ELR (cell line): Measurements from ENCODE around the gene SAP30BP.

ENCODE experiments used
- DNase-seq: peaks from one replicate; pipeline ENCODE4 v3.0.0-alpha.2; 2015; ENCODE audit warnings: low read depth

The SAP30BP gene

DNA sequence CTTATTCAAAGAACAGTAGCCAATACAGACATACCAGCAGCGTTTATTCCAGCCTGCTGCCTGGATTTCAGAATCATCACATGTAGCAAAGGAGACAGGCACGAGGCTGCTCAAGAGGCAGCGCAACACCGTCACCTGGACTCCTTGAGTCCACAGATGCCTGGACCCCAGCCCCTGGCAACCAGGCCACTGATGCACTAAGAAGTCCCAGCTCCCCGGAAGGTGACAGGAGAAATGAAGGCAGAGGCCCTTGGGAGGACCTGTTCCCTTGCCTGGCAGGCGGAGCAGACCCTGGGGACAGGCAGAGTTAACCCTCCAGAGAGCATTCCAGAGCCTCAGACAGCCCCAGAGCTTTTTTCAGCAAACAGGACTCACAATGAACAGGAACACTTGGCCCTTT is 17.5 kb upstream of the SAP30BP start:
- no peak for DNase-seq

DNA sequence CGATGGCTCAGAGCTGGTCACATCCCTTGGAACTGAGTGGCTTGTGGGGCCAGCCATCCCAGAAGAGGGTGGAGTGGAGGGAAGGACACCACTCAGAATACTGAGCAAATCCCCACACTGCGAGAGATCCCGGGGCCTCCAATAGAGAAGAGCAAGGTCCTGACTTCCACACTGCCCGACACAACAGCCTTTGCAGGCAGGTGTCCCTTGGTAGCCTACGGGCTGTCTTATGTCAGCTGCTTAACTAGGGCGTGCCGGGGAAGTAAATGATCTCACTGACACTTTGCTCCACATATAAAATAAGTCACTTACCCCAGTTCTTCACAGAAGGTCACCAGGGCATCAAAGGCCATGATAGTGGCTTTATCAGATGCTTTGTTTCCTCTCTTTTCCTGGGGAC is 16.3 kb upstream of the SAP30BP start:
- DNase-seq: no peak

DNA sequence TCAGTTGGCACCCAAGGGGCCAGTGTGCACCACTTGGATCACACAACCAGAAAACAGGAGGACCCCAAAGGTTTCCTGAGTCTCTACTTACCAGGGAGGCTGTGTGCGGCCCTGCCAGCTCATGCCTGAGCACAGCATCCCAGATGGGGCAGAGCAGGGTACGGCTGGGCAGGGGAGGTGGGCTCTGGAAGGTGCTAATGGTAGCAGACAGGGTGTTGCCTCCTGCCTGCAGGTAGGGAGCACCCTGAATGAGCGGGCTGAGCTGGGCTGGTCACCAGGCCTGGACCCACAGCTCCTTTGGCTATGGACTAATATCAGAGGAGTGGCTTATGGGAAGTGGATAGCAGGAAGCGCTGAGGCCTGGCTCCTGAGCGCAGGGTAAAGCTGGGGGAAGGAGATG is 14.8 kb upstream of the SAP30BP start:
- no peak for DNase-seq

DNA sequence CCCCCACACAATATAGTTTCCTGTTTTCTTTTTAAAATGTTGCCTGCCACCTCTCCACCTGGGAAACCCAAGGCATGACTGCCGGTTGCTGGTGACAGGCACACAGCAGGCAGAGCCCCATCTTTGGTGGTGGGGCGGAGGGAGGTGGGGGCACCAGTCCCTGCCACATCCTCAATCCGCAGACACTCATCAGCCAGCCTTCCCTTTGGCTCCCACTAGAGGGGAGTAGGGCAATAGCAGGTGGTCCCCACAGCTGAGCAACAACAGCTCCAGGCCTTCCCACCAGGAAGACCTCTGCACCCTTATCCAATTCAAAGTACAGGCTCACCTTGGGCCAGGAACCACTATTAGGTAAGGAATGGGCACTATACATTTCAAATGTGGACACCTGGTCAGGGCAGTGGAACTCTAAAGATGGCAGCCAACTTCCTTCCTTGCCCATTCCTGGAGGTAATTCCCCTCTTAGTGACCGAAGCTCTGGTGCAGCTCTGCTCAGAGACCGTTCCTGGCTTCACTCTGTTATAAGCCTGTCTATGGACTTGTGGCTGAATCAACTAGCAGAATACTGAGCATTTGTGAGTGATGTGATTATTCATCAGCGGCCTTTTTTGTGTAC is 14.1 kb upstream of the SAP30BP start:
- DNase-seq: peak; percentile 63

DNA sequence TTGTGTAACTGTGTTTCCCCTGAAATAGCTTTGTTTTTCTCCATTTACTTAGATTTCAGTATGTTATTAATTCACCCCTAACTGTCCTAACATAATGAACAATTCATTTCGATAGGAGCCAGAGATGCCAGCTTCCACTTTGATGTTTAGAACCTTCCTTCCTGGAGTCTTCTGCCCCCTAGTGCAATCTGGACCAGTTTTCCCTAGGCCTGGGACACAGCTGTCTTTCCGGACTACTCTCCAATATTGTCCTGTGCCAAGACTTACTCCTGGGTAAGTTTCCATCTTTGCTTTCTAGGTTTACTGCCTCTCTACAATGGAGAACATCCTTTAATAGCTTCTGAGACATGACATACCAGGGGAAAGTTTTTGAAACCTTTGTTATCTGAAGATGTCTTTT is 13.0 kb upstream of the SAP30BP start:
- peak; percentile 39 for DNase-seq

DNA sequence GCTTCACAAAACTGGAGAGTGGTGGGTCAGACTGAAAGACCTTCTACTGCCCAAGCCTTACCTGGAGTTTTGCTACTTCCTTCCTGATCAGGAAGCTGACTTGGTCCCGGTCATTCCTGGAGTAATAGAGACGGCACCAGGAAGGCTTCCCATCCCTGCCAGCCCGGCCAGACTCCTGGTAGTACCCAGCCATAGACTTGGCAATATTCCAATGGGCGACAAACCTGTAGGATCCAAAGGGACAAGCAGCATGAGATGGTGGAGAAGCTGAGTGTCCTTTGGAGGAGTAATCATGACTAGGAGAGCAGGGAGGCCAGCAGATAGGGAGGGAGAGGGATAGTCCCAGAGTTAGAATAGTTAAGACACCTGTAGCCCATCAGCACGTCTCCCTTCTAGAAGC is 8.9 kb upstream of the SAP30BP start:
- DNase-seq: no peak

DNA sequence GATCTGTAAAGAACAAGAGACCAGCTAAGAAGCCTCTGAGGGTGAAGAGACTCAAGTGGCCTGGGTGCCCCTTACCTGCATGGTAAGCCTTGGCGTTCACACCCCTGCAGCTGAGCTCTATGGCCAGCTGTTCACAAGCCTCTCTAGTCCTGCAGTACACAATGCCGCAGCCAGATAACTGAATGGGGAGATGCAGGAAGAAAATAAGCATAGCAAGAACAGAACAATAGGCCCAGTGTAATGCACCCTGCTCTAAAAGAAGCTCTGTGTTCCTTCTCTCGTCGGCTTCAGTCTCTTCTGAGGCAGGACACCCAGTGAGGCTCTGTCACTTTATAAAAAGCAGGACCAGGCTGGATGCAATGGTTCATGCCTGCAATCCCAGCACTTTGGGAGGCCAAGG is 5.6 kb upstream of the SAP30BP start:
- no peak for DNase-seq

DNA sequence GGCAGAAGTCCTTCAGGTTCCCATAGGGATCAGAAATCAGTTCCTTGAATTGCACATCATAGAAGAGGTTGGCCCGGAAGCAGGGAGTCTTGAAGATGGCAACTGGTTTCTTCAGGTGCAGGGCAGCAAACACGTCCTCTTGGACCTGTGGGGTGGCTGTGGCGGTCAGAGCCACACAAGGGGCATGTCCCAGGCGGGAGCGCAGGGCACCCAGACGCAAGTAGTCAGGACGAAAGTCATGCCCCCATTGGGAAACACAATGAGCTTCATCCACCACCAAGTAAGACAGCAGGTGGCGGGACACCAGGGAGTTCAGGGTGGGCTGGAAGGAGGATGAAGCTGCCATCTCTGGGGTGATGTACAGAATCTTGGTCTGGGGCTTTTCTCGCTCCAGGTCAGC is 4.6 kb upstream of the SAP30BP start:
- DNase-seq: no peak

DNA sequence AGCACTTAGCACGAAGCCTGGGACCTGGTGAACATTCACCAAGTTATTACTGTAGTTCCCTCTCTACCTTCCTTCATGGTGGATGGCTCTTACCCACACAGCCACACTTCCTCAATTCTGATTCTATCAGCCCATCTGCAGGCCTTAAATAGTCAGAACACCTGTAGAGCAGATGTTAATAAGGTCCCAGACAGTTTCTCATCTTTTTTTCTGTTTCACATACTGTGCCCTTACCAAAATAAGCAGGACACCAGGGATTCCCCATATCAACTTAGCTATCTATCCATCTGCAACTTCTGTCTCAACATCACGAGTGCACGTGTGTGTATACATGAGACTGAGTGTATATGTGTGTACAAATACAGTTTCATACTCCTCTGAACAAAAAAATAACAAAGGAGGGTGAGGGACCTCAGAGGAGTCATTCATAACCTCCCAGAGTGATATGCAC is 3.0 kb upstream of the SAP30BP start:
- no peak for DNase-seq

DNA sequence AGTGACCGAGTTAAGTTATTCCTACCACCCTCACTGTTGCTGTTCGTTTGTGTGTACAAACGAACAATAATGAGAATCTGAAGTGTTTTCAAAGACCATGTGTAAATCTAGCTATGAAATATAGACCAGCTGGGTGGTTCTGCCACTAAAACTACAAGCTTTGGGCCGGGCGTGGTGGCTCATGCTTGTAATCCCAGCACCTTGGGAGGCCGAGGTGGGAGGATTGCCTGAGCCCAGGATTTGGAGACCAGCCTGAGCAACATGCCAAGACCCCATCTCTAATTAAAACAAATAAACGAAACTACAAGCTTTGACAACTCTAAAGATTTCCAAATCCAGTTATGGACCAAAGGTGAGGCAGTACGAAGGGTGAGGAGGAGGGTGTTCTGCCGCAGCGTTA is 1.2 kb upstream of the SAP30BP start:
- DNase-seq: no peak

DNA sequence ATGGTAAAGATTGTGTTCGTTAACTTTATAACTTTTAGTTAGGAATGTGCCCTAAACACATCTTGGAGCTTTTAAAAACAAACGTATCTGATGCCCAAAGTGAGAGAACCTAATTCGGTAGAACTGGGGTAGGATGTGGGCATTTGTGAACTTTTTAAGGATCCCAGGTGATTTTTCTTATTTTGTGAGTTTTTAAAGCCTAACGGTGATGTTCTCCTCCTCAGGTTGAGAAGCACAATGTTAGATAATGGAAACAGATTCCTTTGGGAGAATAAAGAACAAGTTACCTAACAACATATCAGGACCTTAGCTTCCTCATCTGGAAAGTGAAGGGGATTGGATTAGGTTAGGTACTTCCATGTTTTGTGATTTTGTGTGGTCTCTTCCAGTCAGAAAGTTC is 687 bp downstream of the SAP30BP start:
- DNase-seq: no peak

DNA sequence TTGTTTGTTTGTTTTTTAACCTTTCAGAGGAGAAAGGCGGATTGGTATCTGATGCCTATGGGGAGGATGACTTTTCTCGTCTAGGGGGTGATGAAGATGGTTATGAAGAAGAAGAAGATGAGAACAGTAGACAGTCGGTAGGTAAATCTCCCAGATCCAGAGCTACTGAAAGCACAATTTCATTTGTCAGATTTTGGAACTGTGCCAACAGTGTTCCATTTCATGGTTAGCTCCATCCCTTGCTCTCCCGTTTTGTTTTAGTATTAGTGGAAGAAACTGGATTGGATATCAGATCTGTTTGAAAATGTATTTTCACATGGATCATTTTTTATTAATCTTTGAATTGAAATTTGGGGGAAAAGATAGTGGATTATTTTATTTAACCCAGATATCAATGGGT is 1.4 kb downstream of the SAP30BP start:
- DNase-seq: no peak

DNA sequence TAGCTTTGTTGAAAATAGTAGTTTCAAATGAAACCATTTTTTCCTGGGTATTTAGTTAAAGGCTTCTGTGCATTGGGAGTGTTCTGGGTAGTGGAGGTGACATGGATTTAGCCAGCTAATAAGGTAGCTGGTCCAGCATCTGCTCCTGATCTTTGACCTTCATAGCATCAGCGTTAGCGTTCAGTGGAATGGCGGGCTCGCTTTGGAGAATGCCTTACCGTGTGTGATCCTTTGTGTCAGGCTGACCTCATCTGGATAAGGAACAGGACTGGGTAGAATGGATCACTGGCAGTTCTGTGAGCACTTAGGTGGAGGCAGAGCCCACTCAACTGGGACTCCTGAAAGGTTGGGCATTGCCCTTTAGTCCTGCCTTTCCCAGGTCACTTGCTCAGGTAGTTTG is 3.7 kb downstream of the SAP30BP start:
- DNase-seq: no peak

DNA sequence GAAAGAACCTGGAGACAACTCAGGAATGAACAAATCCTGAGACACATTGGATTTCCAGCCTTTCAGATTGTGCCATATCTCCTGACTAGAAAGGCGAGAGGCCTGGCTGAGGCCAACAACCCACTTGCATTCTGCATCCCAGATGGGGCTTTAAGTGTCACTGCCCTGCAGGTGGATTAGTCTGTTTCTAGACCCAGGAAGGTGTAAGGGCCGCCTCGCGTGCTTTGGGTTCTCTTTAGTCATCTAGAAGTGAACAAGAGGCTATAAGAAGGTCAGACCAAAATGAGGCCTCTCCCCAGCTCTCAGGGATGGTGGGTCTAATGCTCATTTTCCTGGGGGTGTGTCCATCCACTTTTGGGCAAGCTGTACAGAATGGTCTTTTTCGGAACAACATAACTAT is 4.9 kb downstream of the SAP30BP start:
- DNase-seq: no peak

DNA sequence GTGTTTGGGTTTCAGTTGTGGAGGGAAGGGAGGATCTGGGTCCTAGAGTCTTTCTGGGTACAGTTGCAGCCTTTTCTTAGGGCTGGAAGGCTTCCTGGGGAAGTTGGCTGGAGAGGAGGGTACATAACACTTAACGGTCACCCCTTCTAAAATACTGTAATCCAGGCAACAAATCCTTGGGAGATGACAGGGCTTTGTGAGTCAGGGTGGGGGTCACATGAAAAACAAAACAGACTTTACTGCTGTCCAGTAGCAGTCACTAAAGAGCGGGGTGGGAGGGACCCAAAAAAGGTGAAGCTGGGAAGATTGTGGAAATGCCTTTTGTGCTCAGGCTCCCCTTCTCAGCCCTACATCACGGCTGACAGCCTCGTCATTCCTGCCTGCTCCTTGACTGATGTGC is 6.3 kb downstream of the SAP30BP start:
- DNase-seq: peak; percentile 64

DNA sequence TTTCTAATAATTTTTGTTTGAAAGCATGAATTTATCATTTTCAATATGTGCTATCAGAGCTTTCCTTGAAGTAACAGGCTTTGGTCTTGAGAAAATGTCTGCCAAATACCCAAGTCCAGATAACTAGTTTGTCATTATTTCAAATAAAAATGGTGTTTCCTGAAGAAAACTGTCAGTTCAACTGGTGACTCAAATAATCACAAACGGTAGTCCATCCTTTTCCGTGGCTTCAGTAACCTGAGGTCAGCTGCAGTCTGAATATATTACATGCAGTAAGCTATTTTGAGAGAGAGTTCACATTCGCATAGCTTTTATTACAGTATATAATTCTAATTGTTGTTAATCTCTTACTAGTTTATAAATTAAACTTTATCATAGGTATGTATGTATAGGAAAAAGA is 9.3 kb downstream of the SAP30BP start:
- no peak for DNase-seq

DNA sequence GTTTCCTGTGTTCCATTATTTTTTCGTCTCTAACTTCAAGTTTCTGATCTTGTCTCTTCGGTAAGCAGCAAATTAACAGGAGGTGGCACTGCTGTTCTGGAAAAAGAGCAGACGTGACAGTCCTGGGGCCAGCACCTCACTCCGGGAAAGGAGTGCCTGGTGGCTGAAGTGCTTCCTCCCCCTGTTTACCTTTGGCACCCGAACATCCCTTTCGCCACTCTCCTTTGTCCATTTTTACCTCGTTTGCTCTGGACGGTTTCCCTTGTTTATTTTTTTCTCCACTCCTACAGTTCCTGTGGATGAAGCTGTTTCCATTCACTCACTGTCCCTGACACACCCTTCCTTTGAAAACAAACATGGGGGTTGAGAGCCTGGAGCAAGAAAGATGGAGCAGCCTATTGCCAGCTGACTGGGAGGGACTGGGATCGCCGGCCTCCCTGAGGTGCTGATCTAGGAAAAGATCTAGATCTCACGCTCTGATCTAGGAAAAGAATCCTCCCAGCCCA is 12.6 kb downstream of the SAP30BP start:
- peak; percentile 63 for DNase-seq

DNA sequence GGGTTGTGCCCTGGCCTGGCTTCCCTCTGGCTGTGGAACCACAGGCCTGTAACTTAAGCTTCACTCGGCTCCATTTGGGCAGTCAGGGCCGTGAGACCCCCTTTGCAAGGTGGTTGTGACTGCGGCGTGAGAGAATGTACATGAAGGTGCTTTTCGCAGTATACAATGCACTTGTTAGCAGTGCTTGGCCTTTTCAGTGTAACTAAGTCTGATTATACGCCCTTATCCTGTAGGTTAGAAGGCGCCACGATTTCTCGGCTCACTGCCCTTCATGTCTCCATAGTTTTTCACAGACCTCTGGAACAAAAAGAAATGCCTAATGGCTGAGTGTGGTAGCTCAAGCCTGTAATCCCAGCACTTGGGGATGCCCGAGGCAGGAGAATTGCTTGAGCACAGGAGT is 13.3 kb downstream of the SAP30BP start:
- no peak for DNase-seq

DNA sequence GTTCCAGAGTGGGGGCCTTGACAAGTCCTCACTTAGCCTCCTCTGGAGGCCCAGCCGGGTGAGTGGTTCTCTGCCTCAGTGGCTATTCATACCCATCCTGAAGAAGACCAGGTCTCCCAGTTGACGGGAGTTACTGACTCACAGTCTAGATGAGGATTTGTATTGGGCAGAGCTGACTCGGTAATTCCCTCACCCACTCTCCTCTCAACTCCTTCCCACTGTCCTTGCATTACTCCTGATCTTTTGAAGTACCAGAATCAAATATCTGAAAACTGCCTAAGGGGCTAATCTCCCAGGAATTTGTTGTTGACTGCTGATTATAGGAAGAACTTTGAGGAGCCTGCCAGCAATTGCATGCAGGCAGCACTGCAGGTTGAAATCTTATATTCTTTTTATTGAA is 14.2 kb downstream of the SAP30BP start:
- peak; percentile 81 for DNase-seq

DNA sequence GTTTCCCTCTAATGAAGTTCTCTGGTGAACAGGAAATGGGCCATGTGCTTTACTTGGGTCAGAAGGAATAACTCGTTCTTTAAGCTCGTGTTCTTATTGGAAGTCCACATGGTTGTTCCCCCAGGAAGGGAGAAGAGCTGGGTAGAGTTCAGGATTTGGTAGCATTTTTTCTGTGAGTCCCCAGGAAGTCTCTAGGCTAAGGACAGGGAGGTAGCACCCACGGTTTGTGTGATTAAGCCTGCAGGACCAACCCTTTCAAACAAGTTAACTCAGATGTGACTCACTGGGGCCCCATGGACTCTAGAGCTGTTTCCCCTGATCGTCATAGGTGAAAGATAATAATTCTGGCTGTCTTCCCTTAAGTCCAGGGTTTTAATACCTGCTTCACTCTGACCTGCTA is 16.4 kb downstream of the SAP30BP start:
- peak; percentile 96 for DNase-seq

DNA sequence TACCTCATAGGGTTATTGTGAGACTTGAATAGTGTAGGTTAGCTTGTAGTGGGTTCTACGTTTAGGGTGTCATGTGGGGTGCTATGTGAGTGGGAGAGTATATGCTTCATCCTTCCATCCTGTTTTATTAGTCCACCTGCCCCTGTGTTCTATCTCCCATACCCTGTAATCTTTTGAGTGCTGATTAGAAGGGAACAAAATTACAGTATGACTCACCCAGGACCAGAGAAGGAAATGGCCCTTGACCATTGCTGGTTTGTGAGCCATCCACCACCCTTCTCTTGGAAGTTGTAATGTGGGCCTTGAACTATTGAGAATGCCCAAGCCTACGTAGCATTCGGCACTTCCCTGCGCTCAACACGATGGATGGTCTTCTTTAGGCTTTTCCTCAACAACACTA is 17.1 kb downstream of the SAP30BP start:
- DNase-seq: peak; percentile 70

DNA sequence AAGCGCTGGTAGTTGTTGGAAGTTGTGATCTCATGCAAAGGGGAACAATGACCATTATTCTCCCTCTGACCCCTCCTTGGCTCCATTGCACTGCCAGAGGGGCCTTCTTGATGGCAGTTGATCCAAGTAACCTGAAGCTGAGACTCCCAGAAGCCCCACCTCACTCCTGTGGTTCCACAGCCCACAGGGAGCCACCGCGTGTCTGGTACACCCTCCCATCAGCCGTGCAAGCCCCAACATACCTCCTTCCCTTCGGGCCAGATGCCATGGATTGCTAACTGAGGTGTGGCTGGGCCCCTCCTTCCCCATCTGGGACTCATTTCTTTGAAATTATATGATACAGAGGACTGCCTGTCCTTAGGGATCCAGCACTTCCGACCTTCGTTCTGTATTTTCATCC is 17.8 kb downstream of the SAP30BP start:
- DNase-seq: no peak

DNA sequence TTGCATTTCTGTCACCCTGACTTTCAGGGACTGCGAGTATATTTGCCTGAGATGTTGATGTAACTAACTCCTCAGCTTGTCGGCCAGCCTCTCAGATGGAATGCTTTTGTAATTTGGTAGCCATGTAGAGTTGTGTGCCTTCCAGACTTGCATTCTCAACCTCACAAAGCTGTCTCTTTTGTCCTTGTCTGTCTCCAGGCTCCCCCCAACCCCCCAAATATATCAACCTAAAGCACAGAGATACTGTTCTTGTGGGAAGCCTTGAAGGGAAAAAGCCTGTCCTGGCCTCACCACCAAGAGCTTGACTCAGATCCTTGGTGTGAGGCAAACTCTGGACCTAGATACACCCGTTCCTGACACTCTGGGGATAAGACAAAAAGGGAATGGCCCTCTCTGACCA is 18.4 kb downstream of the SAP30BP start:
- DNase-seq: no peak

DNA sequence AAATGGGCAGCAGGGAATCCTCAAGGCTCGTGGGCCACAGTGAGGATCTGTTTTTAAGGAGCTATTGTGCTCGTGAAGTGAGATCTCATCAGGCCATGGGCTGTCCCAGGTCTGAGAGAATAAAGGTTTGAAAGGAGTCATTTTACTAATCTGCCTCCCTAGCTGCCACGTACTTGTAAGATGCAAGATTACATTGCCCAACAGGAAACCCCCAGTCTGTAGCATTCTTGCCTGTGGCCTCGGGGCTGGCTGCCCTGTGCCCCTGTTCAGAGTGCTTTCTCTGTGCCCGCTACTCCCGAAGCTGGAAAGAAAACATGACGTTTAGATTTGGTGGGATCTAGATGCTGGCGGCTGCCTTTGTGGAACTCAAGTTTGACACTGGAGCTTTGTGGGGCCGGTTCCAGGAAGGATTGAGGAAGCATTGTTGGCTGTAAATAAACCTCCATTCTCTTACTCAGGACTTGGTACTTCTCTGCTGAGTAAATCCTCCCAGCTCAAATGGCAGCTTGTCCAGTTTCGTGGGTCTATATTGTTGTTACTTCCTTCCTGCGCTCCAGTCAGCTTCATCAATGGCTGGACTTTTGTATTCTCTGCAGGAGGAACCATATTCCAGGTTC is 21.2 kb downstream of the SAP30BP start:
- no peak for DNase-seq
